HG03175 (cell line): ENCODE measurements around the gene COBL.
"Not testable (repeated sequence)": the region's sequence is repeated elsewhere in the genome, so short reads cannot be mapped to it uniquely, and the experiment has no call there.

Experiments
- ATAC-seq: cut with Tn5 transposase; IDR thresholded peaks from one replicate; pipeline ENCODE4 v1.9.1; 2021; ENCODE audit warnings: mild to moderate bottlenecking, moderate library complexity; ENCODE audit not compliant: unreplicated experiment

COBL gene

GRCh38 chr7:51210766-51211165 lies 105.8 kb downstream of the COBL start:
- ATAC-seq = no peak

- ATAC-seq = no peak
Observed at GRCh38 chr7:51209426-51209825, 107.2 kb downstream of the COBL start.

- not testable (repeated sequence) for ATAC-seq
Observed at GRCh38 chr7:51208125-51208524, 108.5 kb downstream of the COBL start.

GRCh38 chr7:51198654-51199053 lies 118.0 kb downstream of the COBL start:
- no peak for ATAC-seq

GRCh38 chr7:51190969-51191368 lies 125.6 kb downstream of the COBL start:
- no peak for ATAC-seq

GRCh38 chr7:51189777-51190176 lies 126.8 kb downstream of the COBL start:
- no peak for ATAC-seq

- no peak for ATAC-seq
Observed at GRCh38 chr7:51188987-51189386, 127.6 kb downstream of the COBL start.

- no peak for ATAC-seq
Observed at GRCh38 chr7:51187941-51188340, 128.7 kb downstream of the COBL start.

GRCh38 chr7:51186531-51186930 lies 130.1 kb downstream of the COBL start:
- no peak for ATAC-seq

- ATAC-seq = no peak
Observed at GRCh38 chr7:51182636-51183166, 133.9 kb downstream of the COBL start.

GRCh38 chr7:51180092-51180491 lies 136.5 kb downstream of the COBL start:
- no peak for ATAC-seq

GRCh38 chr7:51175992-51176388 lies 140.6 kb downstream of the COBL start:
- no peak for ATAC-seq

GRCh38 chr7:51175316-51175991 lies 141.2 kb downstream of the COBL start:
- no peak for ATAC-seq

- ATAC-seq = no peak
Observed at GRCh38 chr7:51165337-51165736, 151.3 kb downstream of the COBL start.

- ATAC-seq = peak; percentile 96
Observed at GRCh38 chr7:51162724-51163329, 153.8 kb downstream of the COBL start.

GRCh38 chr7:51161937-51162336 lies 154.7 kb downstream of the COBL start:
- ATAC-seq = no peak

GRCh38 chr7:51160990-51161615 lies 155.5 kb downstream of the COBL start:
- ATAC-seq = peak; percentile 48

- no peak for ATAC-seq
Observed at GRCh38 chr7:51160411-51160810, 156.2 kb downstream of the COBL start.

GRCh38 chr7:51158742-51159445 lies 157.7 kb downstream of the COBL start:
- no peak for ATAC-seq

GRCh38 chr7:51158211-51158610 lies 158.4 kb downstream of the COBL start:
- no peak for ATAC-seq

GRCh38 chr7:51154201-51154600 lies 162.4 kb downstream of the COBL start:
- ATAC-seq = no peak
